Myocyte (in vitro differentiated cells): ENCODE measurements around the gene CHST12. TPM values are rescaled to one million over a fixed set of nuclear protein-coding genes. Genes with fewer than 3 reads are reported as not detected.
"Not testable (repeated sequence)": the region's sequence is repeated elsewhere in the genome, so short reads cannot be mapped to it uniquely, and the experiment has no call there.

Source experiments
- DNase-seq: peaks from one replicate; pipeline ENCODE4 v3.0.0-alpha.2; 2012; ENCODE audit warnings: low read depth
- total RNA-seq: library from RNA; depleted of rRNA; stranded (reverse); fragments of >200 nt; gene quantifications from 2 replicates; pipeline ENCODE4 v1.2.3, GENCODE V29; 2014

CHST12 gene
- total RNA-seq, 1 donor from 2014 or later: 6.8 TPM

DNA sequence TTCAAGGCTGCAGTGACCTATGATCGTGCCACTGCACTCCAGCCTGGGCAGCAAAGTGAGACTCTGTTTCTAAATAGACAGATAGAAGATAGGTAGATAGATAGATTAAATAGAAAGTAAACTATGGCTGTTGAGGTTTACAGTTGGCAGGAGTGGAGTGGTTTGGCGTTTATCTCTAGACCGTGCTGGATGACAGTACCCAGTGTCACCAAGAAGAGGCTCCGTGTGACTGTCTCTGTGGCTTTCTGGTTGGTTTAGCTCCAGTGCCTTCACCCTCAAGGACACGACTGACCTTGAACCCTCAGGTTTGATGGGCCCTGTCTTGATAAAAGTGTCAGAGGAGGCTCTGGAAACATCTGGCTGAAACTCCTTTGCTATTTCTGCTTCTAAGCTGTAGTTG, 31.7 kb downstream of the CHST12 start:
- no peak for DNase-seq

DNA sequence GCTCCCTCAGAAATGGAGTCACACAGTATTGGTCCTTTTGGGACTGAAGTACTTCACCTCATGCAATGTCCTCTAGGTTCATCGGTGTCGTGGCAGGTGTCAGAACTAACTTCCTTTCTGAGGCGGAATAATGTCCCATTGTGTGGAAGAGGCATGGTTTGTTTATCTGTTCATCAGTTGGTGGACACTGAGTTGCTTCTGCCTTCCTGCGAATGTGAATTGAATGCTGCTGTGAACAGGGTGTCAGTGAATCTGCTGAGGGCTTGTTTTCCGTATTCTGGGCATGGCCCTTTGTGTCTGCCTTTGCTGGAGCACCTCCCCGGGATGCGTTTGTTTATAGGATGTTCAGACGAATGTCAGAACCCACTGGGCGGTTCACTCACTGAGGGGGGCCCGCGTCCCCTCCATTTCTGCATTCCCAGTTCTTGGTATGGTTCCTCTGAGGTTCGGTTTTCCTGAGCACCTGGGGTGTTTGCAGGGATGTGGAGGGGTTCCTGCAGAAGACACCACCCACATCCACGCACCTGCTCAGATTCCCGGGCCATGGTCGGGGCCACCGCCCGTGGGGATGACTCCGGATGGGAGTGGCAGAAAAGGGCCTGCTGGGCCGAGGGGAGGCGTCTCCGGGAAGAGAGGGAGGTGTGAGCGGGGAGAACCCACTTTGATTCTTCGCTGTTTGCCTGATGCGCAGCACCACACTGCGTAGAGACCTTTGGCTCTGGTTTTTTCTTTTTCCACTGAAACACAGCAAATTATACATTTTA, 33.1 kb downstream of the CHST12 start:
- no peak for DNase-seq

DNA sequence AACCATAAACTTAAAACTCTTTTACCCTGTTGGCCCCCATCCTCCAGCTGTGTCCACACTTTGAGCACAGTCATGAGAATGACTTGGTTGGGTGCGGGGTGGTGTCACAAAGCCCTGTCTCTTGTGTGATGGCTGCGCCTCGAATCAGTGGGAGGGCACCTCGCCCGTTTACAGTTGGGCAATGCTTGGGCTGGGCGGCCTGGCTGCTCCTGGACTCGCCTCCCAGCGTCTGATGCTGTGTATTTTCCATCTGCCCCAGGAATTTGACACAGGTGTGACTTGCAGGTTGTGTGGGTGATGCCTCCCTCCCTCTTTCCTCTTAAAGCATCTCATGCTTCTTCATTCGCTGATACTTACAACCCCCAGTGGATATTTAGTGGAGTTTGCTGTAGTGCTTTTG, 33.7 kb downstream of the CHST12 start:
- no peak for DNase-seq

DNA sequence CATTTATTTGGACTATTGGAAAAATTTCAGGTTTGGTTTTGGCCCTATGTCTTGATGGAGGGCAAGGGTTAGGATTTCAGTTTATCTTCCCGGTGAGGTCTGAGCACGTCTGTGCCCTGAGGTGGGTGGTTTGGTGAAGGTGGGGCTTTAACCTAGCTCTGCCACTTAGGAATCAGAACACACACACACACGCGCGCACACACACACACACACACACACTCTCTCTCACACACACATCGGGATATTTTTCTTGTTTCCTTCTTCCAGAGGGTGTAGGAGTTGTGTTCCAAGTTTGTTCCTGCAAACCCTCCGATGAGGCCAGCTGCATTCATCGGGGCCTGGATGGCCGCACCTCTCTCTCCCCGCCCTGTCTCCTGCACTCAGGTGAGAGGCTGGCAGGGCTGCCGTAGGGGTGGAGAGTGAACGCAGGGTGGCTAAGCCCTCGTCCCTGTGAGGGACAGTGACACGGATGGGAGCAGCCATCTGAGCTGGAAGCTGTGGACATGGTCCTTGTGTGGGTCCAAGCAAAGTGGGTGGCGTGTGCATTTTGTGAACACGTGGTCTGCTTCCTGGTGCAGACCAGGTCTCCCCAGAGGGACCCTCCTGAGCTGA, 34.2 kb downstream of the CHST12 start:
- no peak for DNase-seq

DNA sequence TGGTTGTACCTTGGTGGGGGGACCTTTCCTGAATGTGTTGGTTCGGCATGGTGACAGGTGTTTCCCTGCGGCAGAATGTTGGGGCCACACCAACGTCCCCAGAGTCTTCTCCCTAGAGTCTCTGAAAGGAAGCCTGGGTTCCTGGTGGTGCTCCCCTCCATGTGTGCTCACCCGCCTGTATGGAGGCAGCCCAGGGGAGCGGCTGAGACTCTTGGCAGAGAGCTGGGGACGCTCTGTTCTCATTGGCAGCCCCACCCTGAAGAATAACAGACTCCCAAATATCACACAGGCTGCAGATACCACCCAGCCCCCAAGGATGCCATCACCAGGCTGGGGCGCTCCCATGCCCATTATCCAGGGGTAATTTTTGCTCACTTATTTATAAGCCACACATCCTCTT, 34.8 kb downstream of the CHST12 start:
- DNase-seq: no peak

DNA sequence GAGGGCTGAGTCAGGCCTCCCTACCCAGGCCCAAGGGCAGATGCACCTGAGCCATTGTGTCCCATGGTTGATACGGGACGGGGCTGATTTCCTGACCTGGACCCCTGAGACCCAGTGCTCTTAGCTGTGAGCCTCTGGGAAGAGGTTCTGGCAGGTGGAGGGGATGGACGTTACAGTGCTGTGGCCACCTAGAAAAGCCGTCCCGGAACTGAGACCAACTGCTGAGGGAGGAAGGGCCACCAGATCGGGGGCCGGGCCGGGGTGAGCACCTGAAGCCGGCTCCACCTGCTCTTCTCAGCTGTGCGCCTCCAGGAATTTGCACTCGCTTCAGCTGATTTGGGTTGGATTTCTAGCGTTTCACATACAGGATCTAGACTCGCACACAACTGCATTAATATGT, 35.4 kb downstream of the CHST12 start:
- no peak for DNase-seq

DNA sequence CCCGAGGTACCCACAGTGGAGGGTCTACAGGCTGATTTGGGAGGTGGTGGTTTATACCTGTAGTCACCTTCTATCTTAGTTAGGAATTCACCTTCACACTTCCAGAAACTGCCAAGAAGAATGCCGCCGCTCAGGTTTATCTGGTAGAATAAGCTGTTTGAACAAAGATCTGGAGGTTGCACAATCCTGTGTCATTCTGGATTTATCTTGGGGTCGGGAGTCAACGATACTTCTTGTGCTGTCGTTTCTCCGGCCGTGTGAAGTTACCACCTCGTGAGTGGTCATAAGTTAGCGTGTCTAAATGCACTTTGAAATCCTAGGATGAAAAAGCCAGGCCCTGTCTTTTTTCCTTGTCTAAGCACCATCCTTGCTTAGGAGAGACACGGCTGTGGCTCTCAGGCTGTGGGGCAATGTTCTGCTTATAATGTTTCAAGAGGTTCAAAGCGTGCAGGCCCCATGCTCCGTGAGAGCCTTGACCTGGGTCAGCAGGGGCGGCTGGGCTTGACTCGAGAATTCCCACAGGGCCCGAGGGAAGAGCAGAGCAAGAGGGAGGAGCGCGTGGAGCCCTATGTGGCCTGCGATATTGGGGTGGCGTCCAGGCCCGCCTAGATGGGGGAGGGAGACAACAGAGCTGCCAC, 37.3 kb downstream of the CHST12 start:
- DNase-seq: no peak

DNA sequence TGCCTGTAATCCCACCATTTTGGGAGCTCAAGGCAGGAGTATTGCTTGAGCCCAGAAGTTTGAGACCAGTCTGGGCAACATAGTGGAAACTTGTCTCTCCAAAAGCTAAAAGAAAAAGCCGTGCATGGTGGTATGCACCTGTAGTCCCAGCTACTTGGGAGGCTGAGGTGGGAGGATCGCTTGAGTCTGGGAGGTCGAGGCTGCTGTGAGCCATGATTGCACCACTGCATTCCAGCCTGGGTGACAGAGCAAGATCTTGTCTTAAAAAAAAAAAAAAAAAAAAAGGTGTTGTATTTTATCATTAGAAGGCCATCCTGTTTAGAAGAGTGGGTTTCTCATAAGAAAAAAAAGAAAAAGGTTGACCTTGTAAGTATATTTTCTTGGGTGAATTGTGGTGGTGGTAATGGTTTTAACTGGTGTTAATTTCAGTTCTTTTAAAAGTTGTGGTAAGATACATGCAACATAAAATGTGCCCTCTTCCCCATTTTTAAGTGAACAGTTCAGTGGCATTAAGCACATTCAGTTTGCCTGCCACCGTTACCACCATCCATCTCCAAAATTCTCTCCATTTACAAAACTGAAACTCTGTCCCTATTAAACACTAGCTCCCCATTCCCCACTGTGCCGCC, 38.1 kb downstream of the CHST12 start:
- DNase-seq: no peak

DNA sequence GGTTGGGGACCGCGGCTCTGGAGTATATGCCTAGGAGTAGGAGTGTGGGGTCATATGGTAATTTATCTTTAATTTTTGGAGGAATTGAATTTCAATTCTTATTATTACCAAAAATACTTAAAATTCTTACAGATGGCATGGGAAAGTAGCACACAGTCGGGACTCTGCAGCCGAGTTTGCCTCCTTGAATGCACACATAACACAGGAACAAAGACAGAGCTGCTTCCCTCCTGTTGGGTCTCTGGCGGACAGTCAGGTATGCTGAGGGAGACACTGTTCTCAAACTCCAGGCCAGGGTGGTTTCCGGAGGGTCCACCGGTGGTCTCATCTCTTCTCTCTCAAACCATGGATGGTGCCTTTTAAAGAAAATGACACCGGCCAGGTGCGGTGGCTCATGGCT, 40.1 kb downstream of the CHST12 start:
- no peak for DNase-seq

DNA sequence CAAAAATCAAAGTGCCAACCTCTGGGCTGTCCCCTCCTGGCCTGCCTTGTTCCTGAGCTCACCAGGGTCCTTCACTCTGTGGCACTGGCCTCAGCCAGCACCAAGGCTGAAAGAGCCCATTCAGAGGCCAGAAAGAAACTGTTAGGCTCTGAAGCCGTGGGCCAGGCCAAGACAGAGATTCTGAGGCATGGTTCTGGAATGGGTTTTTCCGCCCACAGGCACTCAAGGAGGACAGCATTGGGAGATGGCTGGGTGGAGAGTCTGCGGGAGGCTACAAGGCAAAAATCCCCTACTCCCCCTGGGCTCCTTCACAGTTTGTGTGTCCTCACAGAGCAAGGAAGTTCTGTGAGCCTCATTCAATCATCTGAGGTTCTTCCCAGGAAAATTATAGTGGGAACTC, 41.1 kb downstream of the CHST12 start:
- peak; percentile 71 for DNase-seq

DNA sequence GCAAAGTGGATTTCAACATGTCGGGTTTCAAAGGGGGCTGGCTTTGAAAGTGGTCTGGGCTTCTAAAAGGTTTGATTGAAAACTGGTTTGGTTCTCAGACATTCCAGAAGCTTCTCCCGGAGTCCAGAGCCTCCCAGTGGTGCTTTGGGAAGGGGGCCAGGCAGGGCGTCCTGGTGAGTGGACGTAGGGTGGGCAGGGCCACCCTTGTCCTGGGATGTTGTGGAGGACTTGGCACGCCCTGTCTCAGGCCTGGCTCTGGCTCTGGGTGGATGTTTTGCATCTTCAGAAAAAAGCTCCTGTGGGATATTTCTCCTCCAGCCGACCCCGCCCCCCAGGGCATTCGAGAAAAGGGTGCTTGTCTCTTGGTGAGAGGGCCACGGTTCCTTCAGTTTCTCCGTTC, 41.6 kb downstream of the CHST12 start:
- DNase-seq: no peak

DNA sequence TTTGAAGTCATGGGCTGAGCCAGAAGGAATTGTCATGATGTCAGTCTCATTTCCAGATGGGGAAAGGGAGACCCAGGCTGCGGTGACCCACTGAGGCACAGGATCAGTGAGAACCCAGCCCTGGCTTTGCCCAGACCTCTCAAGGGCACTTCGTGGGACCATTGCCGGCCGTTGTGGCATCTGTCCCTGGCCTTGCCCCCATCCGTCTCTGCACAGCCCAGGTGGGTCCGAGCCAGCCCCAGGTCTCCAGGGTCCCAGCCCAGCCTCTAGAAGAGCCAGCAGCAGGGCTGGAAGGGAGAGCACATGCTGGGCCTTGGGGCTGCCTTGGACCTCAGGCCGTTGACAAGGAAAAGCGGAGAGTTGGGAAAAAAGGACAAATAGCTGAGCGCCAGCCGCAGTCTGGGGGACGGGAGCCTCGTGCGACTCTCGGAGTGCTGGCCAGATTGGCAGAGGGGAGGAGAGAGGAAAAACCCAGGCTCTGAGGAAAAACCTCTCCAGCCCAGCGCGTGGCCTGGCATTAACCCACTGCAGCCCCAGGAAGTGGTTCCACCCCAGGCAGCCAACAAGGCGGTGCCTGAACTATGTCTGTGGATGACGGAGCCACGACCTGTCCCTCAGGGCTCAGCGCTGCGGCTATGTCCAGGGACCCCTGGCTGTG, 42.6 kb downstream of the CHST12 start:
- DNase-seq: no peak

DNA sequence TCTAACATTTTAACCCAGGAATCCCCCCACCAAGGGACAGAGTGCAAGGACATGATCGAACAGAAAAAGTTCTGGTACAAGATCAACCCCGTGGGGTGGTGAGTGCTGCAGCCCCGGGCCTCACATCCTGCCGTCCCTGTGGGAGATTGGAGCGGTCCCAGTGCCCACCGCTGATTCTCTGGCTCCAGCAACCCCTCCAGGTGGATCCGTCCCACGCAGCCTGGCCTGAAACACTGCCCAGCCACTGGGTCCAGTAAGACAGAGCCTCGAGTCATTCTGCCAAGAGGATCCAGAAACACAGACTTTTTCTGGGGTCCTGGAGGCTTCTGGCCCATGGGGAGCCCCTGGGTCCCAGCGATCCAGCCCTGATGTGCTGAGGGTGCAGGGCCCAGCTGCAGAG, 43.3 kb downstream of the CHST12 start:
- no peak for DNase-seq

DNA sequence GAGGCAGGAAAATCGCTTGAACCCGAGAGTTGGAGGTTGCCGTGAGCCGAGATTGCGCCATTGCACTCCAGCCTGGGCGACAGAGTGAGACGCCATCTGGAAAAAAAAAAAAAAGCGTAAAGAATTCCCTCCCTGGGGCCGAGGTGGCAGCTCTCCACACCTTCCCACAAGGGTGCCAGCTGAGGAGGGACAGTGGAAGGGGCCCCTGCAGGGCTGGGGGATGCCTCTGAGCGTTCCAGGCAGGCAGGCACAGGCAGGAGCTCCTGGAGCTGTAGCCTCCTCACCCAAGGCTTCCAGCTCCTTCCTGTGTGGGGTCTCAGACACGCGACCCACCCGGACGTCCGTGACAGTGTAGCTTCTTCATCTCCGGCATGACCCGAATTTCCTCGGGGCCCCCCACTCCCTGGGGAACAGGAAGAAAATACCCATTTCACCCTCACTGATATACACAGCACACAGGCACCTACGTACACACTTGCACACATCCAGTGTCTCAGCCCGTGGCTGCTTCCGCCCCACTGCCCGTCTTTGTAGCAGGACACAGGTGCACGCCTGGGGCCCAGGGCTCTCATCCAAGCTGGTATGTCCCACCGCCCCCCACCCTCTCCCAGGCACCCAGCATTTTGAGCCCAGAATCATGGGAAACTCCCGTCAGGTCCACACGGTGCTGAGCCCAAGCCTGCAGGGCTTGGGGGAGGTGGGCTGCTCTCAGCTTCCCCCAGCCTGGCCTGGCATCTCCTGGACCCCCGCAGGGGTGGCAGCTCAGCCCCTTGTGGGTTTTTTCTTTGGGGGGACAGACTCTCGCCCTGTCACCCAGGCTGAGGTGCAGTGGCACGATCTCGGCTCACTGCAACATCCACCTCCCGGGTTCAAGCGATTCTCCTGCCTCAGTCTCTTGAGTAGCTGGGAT, 47.0 kb downstream of the CHST12 start:
- no peak for DNase-seq

DNA sequence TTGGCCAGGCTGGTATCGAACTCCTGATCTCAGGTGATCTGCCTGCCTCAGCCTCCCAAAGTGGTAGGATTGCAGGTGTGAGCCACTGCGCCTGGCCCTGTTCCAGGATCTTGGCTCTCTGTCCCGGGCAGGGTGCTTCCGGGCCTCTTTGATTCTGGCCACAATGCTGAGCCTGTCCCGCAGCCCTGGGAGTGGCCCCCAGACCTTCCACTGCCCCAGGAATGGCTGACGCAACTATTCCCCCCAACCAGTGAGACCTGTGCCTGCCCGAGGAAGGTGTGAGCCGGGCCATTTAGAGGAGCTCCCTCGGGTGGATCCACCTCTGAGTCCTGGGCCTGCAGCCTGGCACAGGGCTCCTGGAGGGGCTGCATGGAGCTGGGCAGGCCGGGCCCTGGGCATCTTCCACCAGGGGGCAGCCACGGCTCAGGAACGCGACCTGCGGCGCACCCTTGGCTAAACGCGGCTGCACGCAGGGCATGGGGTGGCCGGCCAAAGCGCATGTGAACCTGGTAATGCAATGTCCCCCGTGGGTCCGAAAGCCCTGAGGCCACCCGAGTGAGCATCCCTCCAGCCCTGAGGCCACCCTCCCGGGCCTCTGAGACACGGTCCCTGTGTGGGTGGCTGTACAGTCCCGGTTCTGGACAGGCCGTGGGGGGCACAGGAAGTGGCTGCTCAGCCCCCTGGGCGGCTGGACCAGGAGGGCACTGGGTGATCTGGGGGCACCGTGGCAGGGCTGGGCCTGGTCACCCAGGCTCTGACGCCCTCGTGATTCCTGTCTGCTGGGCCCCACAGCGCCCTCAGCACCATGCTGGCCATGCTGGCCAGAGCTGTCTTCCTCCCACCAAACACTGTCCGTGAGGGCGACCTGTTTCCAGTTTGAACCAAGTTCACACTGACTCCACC, 48.0 kb downstream of the CHST12 start:
- peak; percentile 85 for DNase-seq

DNA sequence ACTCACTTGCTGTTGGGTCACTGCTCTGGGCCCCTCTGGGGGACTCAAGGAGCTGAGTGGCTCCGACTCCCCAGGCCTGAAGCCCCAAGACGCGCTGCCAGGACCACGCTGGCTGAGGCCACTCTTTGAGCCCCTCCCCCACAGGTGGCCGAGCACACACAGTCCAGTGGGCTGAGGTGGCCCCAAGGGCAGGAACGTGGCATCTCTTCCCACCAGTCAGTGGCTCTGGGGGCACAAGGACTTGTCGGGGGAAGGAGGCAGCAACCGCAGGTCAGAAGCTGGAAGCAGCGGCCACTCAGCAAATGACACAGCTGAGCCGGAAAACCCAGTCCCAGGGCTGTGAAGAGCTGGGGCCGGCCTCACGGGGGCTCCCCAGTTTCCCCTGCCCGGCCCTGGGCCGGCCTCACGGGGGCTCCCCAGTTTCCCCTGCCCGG, 48.7 kb downstream of the CHST12 start:
- no peak for DNase-seq

DNA sequence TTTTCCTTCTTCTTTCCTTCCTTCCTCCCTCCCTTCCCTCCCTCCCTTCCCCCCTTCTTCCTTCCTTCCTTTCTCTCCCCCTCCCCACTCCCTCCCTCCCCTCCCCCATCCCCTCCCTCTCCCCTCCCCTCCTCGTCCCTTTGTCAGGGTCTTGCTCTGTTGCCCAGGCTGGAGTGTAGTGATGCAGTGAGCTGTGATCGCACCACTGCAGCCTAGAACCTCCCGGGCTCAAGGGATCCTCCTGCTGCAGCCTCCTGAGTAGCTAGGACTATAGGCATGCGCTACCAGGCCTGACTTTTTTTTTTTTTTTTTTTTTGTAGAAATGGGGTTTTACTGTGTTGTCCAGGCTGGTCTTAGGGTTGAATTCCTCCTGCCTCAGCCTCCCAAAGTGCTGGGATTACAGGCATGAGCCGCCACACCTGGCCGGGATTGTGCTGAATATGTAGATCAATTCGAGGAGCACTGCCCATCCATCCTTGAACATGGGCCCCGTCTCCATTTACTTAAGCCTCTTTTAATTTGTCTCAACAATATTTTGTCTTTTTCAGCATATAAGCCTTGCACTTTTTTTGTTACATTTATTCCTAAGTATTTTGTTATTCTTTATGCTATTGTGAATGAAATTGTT, 49.3 kb downstream of the CHST12 start:
- DNase-seq: no peak

DNA sequence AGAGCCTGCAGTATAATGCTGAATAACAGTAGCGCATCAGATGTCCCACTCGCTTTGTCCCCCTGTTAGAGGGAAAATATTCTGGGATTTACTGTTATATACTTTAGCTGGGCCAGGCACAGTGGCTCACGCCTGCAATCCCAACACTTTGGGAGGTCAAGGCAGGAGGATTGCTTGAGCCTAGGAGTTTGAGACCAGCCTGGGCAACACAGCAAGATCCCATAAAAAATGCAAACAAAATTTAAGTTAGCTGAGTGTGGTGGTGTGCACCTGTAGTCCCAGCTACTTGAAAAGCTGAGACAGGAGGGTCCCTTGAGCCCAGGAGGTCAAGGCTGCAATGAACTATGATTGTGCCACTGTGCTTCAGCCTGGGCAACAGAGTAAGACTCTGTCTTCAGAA, 50.4 kb downstream of the CHST12 start:
- DNase-seq: not testable (repeated sequence)

DNA sequence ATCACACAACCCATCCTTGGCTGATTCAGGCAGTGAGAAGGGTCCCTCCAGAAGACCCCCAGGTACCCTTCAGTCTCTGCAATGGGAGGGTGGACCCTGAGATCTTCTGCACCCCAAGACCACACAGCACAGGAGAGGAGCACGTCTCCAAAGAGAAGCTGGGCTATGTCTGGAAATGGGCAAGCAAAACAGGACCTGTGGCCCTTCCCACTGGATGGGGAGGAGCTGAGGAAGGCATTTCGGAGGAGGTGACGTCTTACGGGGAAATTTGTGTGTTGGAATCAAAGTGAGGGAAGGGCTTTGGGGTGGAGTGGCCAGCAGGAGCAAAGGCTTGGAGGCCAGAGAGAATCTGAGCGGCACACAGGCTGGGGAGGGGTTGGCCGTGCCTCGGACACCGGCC, 56.3 kb downstream of the CHST12 start:
- no peak for DNase-seq
